GM18951 (cell line): ENCODE results near the gene GMPR2.

Experiments
- POLR2A ChIP-seq: IDR thresholded peaks from 4 replicates; pipeline ENCODE4 v1.6.1; 2011; ENCODE audit warnings: mild to moderate bottlenecking; ENCODE audit not compliant: insufficient read length, insufficient read depth; ENCODE audit errors: extremely low read depth
- in situ Hi-C: fragments of 300-500 bp; cut with MboI; formaldehyde crosslinking; loops from one replicate; pipeline ENCODE4 v1.12.0; 2022; ENCODE audit warnings: low sequenced_read_pairs, mixed read lengths, inconsistent platforms; ENCODE audit not compliant: unreplicated experiment

Gene GMPR2

GRCh38 chr14:24264298-24264697, 31.6 kb downstream of the GMPR2 start:
- no peak for TF ChIP-seq POLR2A

GRCh38 chr14:24266344-24267244, 33.9 kb downstream of the GMPR2 start:
- in situ Hi-C loops, result no loop called here
- no peak for TF ChIP-seq POLR2A

More at GRCh38 chr14:24264298-24264697, 31.6 kb downstream of the GMPR2 start:
- in situ Hi-C loops, result no loop called here

- no peak for TF ChIP-seq POLR2A
- in situ Hi-C loops, result no loop called here
Measured at GRCh38 chr14:24267516-24267915, 34.8 kb downstream of the GMPR2 start.

- TF ChIP-seq POLR2A, result no peak
- in situ Hi-C loops, result no loop called here
Measured at GRCh38 chr14:24268225-24268624, 35.5 kb downstream of the GMPR2 start.

GRCh38 chr14:24269368-24269767, 36.6 kb downstream of the GMPR2 start:
- in situ Hi-C loops, result no loop called here
- TF ChIP-seq POLR2A, result no peak

GRCh38 chr14:24269910-24270536, 37.3 kb downstream of the GMPR2 start:
- in situ Hi-C loops, result no loop called here
- TF ChIP-seq POLR2A, result no peak

GRCh38 chr14:24270537-24271133, 37.9 kb downstream of the GMPR2 start:
- TF ChIP-seq POLR2A, result no peak
- in situ Hi-C loops, result no loop called here

GRCh38 chr14:24271134-24271833, 38.6 kb downstream of the GMPR2 start, which contains the start of gene RABGGTA:
Gene RABGGTA (minus strand): TSS chr14:24271597. CDS start chr14:24271115, 482 bp downstream.
- peak; percentile 87 for TF ChIP-seq POLR2A
- in situ Hi-C loops, result no loop called here

GRCh38 chr14:24271834-24272263, 39.1 kb downstream of the GMPR2 start:
- in situ Hi-C loops, result no loop called here
- no peak for TF ChIP-seq POLR2A

- TF ChIP-seq POLR2A, result no peak
Measured at GRCh38 chr14:24272467-24272866, 39.7 kb downstream of the GMPR2 start.

GRCh38 chr14:24273422-24273998, 40.8 kb downstream of the GMPR2 start:
- in situ Hi-C loops, result no loop called here
- no peak for TF ChIP-seq POLR2A

More at GRCh38 chr14:24272467-24272866, 39.7 kb downstream of the GMPR2 start:
- in situ Hi-C loops, result no loop called here

- no peak for TF ChIP-seq POLR2A
- in situ Hi-C loops, result no loop called here
Measured at GRCh38 chr14:24274101-24274543, 41.4 kb downstream of the GMPR2 start.

- in situ Hi-C loops, result no loop called here
- TF ChIP-seq POLR2A, result no peak
Measured at GRCh38 chr14:24277071-24277470, 44.3 kb downstream of the GMPR2 start.
